Measurements from ENCODE around the gene SDC4.
"Not testable (repeated sequence)": the region's sequence is repeated elsewhere in the genome, so short reads cannot be mapped to it uniquely, and the experiment has no call there.

The SDC4 gene

DNA sequence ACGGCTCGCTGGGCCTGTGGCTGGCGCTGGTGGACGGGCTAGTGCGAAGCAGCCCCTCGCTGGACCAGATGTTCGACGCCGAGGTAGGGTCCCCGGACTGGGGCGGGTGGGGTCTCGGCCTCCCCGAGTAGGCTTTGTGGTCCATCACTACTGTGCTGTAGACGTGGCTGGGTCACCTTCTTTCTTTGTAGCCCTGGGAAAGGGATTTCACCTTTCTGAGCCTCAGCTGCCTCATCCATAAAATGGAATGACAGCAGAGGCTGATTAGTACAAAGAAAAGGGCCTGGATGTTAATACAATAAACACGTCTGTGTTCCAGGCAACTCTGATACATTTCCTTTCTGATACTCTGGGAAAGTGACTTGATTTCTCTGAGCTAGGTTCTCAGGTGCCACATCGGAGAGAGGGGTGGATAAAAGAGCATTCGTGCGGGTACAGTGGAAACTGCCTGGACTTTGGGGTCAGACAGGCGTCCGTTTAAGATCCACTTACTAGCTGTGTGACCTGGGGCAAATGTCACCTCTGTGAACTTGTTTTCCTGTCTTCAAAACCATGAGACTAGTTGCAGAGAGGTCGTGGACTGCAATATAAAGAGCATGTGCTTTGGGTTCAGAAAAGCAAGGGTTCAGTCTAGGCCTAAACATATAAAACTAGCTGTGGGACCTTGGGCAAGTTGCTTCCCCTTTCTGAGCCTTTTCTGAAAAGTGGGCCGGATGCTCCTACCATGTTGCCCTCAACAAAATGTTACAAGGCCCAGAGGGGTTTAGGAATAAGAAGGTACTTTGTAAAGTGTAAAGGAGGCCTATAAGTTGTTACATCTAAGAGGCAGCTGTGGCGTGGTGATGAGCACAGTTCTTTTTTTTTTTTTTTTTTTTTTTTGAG, 15.6 kb upstream of the SDC4 start:
- DNase-seq: no peak

DNA sequence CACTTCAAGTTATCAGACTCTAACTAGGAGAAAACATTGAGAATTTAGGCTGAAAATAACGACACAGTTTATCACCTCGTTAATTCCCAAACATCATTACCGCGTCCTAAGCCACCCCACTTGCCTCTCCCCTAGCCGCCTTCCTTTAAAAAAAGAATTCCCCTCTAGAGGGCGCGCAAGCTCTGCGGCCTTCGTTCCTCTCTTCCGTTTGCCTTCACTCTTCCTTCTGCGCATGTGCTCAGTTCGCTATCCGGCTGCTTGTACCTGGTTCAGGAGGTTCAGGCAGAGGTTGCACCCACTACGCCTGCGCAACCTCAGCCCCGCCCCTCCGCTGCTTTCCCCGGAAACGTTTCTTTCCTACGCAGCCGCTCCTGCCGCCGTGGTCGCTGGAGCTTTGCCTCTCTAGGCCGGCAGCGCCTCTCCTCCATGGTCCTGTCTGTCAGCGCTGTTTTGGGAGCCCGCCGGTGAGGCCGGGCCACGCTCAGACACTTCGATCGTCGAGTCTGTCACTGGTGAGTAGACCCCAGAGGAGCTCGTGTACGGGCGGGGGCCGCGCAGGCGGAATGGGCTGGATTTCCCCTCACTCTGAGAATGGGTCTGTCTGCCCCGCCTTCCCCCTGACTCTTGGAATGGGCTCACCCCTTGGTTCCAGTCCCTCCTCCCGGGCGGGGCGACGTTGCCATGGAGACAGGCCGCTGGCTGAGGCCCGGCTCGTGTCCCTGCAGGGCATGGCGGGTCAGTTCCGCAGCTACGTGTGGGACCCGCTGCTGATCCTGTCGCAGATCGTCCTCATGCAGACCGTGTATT, 14.8 kb upstream of the SDC4 start, which contains the start of gene SYS1:
Gene SYS1, plus strand, starts transcription at position 353 of the 807 bp plus-strand sequence. Its CDS starts 376 bp downstream, at position 729.
- peak; percentile 93 for DNase-seq

DNA sequence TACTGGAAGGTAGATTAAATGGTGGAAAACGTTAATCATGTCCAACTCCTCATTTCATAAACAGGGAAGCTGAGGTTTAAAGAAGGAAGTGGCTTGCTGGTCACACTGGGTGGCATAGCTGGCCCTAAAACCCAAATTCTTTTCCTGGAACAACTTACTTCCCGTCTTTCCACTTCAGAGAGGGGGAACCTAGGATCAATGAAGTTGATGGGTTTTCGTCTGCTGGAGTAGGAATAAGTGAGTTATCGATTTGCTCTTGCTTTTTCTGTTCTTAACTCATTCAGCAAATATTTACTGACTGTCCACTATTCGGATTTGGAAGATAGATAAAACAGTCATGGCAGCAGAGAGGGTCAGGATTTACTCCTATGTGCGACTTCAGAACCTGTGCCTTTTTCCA, 13.6 kb upstream of the SDC4 start:
- DNase-seq: no peak

DNA sequence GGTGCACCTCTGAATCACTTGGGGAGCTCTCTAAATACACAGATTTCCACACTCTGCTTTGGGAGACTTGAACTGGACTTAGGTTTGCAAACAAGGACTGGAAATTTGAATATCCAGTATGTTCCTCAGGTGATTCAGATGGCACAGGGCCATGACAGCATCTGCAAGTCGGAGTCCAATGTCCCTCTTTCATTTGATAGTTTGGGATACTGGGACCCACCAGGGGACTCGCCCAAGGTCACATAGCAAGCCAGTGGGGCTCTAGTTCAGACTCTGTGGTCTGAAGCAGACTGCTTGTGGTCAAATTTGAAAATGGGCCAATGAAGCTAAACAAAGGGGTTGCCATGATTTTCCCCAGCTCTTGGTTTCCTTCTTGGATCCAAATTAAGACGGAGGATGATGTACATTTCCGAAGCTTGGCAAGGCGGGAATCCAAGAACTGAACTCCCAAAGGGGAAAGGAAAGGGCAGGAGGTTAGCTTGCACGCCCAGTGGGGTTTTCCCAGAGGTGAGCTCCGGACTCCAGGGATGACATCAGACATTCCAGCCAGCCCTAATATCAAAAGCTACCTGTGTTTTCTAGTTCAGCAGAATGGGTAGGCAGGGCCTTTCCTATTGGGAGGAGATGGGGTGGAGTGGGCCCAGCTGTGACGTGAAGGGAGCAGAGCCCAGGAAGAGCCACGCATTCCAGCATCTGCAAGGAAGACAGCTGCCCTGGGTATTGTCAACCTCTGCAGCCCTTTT, 11.4 kb upstream of the SDC4 start:
- DNase-seq: no peak

DNA sequence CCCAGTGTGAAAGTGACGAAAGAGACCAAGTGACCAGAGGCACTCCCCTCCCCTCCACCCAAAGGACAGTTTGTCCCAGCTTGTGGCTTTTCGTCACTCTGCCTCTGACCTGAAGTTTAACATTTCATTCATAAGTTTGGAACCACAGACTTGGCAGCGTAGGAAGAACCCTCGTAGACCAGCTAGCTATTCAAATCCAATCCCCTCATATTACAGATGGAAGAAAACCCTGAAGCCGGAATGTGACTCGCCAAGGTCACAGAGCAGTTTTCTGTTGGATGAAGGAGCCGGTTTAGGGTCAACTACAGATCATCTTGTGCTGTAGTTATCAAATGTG, 10.8 kb upstream of the SDC4 start:
- DNase-seq: no peak

- DNase-seq: no peak
Observed at GRCh38 chr20:45358282-45359068, 10.3 kb upstream of the SDC4 start.

GRCh38 chr20:45355209-45356084, 7.2 kb upstream of the SDC4 start:
- no peak for DNase-seq

DNA sequence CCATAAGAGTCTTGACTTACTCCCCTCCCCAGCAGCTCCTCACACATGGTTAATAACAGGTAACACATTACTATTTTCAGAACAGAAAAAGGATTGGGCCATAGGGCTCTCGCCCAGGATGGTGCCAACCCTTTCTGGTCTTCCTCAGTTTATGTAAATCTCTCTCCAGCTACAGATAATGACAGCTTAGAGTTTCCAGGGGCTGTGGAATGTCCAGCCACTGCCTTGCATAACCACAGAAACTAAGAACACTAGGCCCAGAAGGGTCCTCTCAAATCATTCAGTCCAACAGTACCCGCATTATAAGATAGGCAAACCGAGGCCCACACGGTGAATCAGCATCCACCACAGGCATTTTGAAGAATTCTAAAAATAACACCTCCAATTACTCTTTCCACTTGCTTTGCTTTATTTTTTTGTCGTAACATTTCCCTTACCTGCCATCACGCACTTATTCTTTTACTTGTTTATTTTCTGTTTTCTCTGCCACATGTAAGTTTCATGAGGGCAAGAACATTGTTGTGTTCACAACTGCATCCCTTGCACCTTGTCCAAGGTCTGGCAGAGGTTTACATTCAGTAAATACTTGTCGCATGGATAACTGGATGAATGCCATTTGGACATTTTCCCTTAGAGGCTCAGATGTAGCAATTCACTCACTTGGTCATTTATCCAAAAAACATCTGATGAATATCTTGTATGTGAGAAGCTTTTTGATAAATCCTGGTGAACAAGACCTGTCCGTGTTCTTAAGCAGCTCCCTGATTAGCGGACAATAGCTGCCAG, 6.4 kb upstream of the SDC4 start:
- DNase-seq: no peak

DNA sequence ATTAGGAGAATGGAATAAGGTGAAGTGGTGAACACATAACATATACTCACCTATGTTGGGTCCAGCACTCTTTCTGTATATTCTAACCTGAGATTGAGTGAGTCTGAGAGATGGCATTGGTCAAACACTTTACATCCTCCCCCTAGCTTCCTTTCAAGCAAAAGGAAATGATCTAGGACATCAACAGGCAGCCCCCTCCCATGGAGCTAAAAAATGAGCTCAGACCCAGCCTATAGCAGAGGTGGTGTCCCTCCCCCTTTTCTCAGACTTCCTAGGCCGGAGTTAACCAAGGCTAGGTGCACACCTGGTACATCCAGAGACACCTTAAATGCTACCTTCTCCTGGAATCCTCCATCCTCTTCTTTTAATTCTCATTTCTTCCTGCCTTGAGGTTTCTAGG, 5.5 kb upstream of the SDC4 start:
- DNase-seq: no peak

- no peak for DNase-seq
Observed at GRCh38 chr20:45352729-45353128, 4.5 kb upstream of the SDC4 start.

DNA sequence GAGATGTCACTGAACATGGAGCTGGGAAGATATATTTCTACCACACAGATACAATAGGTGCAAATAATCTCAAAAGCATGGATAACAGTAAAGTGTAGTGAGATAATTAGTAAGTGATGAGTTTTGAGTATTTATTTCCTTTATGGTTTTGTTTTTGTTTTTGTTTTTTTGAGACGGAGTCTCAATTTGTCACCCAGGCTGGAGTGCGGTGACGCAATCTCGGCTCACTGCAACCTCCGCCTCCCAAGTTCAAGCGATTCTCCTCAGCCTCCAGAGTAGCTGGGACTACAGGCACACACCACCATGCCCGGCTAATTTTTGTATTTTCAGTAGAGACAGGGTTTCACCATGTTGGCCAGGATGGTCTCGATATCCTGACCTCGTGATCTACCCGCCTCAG, 2.6 kb upstream of the SDC4 start:
- not testable (repeated sequence) for DNase-seq

GRCh38 chr20:45350217-45350616, 2.0 kb upstream of the SDC4 start:
- no peak for DNase-seq

DNA sequence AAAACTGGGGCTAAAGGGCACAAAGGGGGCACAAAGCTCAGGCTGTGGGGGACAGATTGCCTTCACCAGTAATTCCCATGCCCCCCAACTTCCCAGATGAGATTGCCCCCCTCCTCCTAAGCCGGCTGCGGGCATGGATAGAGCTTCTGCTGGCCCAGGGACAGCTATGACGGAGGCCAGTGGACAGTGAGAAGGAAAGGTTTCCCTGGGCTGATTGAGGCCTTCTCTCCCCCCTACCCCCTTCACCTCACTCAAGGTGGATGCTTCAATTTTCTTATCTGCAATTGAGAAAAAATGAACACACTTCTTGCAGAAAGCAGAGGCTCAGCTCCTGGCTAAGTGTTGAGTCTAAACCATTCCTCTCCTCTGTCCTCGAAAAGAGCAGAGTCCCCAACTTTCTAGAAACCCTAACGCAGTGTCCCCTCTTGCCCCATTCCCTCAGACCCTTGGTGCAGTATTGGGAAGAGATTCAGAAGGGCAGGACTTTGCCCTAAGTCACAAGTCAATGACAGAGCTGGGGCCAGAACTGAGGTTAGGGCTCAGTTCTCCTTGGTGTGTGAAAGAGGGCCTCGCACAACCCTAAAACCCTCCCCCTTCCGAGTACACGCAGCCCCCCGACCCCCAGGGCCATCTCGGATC, 808 bp downstream of the SDC4 start:
- no peak for DNase-seq

DNA sequence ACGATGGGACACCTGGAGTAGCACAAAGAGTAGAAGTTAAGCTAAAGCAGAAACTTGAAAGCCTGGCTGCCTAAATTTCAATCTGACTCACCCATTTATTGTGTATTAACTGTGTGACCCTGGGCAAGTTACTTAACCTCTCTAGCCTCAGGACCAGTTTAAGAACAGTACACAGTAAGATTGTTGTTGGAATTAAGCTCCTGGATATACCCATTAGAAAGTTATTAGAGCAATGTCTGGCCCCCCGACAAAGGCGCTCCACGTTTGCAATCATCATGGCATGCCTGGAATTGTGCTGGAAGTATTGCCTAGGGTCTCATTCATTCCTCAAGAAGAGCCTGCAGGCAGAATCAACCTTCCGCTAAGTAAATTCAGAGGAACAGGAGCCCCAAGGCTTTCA, 1.4 kb downstream of the SDC4 start:
- DNase-seq: no peak

DNA sequence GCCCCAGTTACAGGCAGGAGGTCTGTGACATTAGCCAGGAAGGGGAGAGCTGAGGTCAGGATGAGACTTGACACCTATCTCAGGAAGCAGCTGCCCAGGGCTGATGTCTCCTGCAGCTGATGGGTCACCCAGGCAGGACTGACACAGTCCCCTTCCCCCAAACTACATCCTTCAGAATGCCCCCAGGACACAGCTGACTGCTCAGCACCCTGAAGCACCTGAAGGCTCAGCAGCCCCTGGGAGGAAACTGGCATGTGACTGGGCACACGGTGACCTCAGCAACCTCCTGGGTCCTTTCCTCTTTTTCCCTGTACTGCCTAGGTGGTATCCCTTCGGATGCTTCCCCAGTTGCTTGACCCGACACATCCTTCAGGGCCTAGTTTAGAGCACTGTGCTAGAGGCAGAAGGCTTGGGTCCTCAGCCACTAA, 1.9 kb downstream of the SDC4 start:
- no peak for DNase-seq

- DNase-seq: no peak
Observed at GRCh38 chr20:45345104-45345936, 2.9 kb downstream of the SDC4 start.

- no peak for DNase-seq
Observed at GRCh38 chr20:45344168-45344860, 3.9 kb downstream of the SDC4 start.

DNA sequence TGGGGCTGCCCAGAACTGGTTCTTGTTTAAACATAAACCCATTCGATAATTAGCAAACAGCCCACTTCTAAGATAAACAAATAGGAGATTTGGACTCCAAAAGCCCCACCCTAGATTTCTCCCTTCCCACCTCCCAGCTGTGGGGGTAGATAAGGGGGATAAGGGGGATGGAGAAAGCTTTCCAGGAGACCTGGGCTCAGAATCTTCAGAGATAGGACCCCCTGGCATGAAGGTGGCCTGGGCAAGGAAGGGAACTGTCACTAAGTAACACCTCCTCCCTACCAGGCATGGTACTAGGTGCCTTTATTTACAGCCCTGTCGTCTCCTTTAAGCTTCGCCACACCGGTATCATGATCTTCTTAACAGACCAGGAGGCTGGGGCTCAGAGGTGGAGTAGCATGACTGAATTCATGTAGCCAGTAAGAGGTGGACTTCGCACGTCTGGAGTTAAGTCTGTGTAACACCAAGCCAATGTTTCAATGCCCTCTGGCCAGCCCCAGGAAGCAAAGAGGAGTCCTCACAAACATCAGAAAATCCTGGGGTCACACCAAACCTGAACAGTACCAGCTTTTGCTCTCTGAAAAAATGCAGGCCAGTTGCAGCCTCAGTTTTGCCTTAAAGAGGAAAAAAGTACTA, 4.6 kb downstream of the SDC4 start:
- DNase-seq: no peak

Data from NCI-H1436 treated with DMSO at 0.1 percent for 48 hours (cell line).